K562 (cell line): ENCODE data around the gene CNOT2.

Experiments
- CTCF ChIP-seq, 3 experiments: IDR thresholded peaks in 2 of 3; conservative IDR thresholded peaks in 1 of 3; 2 replicates each; pipeline ENCODE4 v1.5.1; 2011 to 2012; ENCODE audit warnings: low read length in 3 of 3, mild to moderate bottlenecking in 3 of 3, control low read depth in 2 of 3, improper control_type of control experiment in 1 of 3, inconsistent platforms in 1 of 3, low read depth in 1 of 3, mixed read lengths in 1 of 3, moderate library complexity in 1 of 3; ENCODE audit not compliant: insufficient read depth in 2 of 3
- FIP1L1 ChIP-seq: fragments of 200-400 bp; formaldehyde crosslinking; IDR thresholded peaks from 2 replicates; pipeline ENCODE4 v1.6.1; 2018; ENCODE audit warnings: mild to moderate bottlenecking, low read depth, low read length; ENCODE audit not compliant: poor library complexity, severe bottlenecking
- FOXK2 ChIP-seq, 2 experiments: fragments of 450-650 bp; IDR thresholded peaks in 1 of 2; conservative IDR thresholded peaks in 1 of 2; 2 replicates each; pipeline ENCODE4 v1.6.1; 2016; ENCODE audit warnings: low read depth in 2 of 2, mild to moderate bottlenecking in 1 of 2

- TF ChIP-seq CTCF (IDR thresholded peaks at IDR 0.05 in 2 of 3, conservative IDR thresholded peaks at IDR 0.05 in 1 of 3; ENCODE audit: insufficient read depth in 2 of 3, low read depth in 1 of 3, low read length in 3 of 3) = no peak
- no peak for TF ChIP-seq FIP1L1
- no peak for TF ChIP-seq FOXK2 (conservative IDR thresholded peaks at IDR 0.05 in 1 of 2, IDR thresholded peaks at IDR 0.05 in 1 of 2; ENCODE audit: low read depth in 2 of 2)
These were observed 64.6 kb downstream of the CNOT2 start for GRCh38 chr12:70307868-70308267.
